Upper lobe of right lung (tissue), 1 donor: ENCODE results near the gene NEGR1. TPM values are rescaled to one million over a fixed set of nuclear protein-coding genes. Genes with fewer than 3 reads are reported as not detected.

Experiments used
- ATAC-seq: fragments of 200-7000 bp; cut with Tn5 transposase; one replicate; pipeline ENCODE4 v1.9.1; 2020; ENCODE audit warnings: mild to moderate bottlenecking, moderate library complexity
- DNase-seq: peaks from one replicate; pipeline ENCODE4 v3.0.0-alpha.2; 2020
- H3K27ac ChIP-seq: fragments of 200-600 bp; one replicate; pipeline ENCODE4 v1.8.0; 2022
- H3K27me3 ChIP-seq: fragments of 200-600 bp; one replicate; pipeline ENCODE4 v1.8.0; 2022; ENCODE audit warnings: mild to moderate bottlenecking
- H3K36me3 ChIP-seq: fragments of 200-600 bp; one replicate; pipeline ENCODE4 v1.8.0; 2022
- H3K4me1 ChIP-seq: fragments of 200-600 bp; one replicate; pipeline ENCODE4 v1.8.0; 2022
- H3K4me3 ChIP-seq: fragments of 200-600 bp; one replicate; pipeline ENCODE4 v1.8.0; 2022; ENCODE audit warnings: mild to moderate bottlenecking
- H3K9me3 ChIP-seq: fragments of 200-600 bp; one replicate; pipeline ENCODE4 v1.8.0; 2022
- CTCF ChIP-seq: fragments of 200-600 bp; IDR thresholded peaks from one replicate; pipeline ENCODE4 v1.8.0; 2022; ENCODE audit warnings: antibody characterized with exemption
- intact Hi-C: fragments of 100-400 bp; cut with DNase I; formaldehyde crosslinking; loops from one replicate; pipeline ENCODE4 v1.11.0; 2022
- total RNA-seq: library from RNA; stranded (reverse); fragmentation: NEBNext Ultra II Directional; extraction: Animal tissue kit (Norgen Biotek cat#: 25700); gene quantifications from one replicate; pipeline ENCODE4 v1.2.1, GENCODE V29; 2021
- donor health status: DM: no; HTN: yes; CAD: no; lungs with severe emphysema.

The NEGR1 gene
- total RNA-seq, 1 donor from 2014 or later: 21.4 TPM

- TF ChIP-seq CTCF: no peak
- H3K9me3 ChIP-seq: no peaks in the 10 kb centered on the region
- no peaks in the 10 kb centered on the region for H3K36me3 ChIP-seq
- DNase-seq (no peak), ATAC-seq (no peak)
- H3K4me1 ChIP-seq: no peaks in the 10 kb centered on the region
- H3K27me3 ChIP-seq: no peaks in the 10 kb centered on the region
- H3K27ac ChIP-seq: no peak overlapping the region
- intact Hi-C loops: no loop called here
- no peak overlapping the region for H3K4me3 ChIP-seq
These were observed 624.3 kb downstream of the NEGR1 start for GRCh38 chr1:71657891-71658679.

GRCh38 chr1:71656902-71657301 is 625.4 kb downstream of the NEGR1 start:
- ATAC-seq: no peak
- no peak for TF ChIP-seq CTCF
- no peaks in the 10 kb centered on the region for H3K27me3 ChIP-seq
- H3K27ac ChIP-seq: no peak overlapping the region
- DNase-seq: no peak
- H3K36me3 ChIP-seq: no peaks in the 10 kb centered on the region
- no peak overlapping the region for H3K4me3 ChIP-seq
- intact Hi-C loops: no loop called here
- H3K4me1 ChIP-seq: no peaks in the 10 kb centered on the region
- no peaks in the 10 kb centered on the region for H3K9me3 ChIP-seq

GRCh38 chr1:71655604-71656003 is 626.7 kb downstream of the NEGR1 start:
- ATAC-seq (no peak), DNase-seq (no peak)
- intact Hi-C loops: no loop called here
- Histone ChIP-seq H3K4me1 (no peaks in the 10 kb centered on the region), H3K36me3 (no peaks in the 10 kb centered on the region), H3K9me3 (no peaks in the 10 kb centered on the region), H3K27me3 (no peaks in the 10 kb centered on the region), H3K27ac (no peak overlapping the region), H3K4me3 (no peak overlapping the region)
- no peak for TF ChIP-seq CTCF

- no peak for TF ChIP-seq CTCF
- H3K9me3 ChIP-seq: no peaks in the 10 kb centered on the region
- H3K4me3 ChIP-seq: no peak overlapping the region
- H3K4me1 ChIP-seq: no peaks in the 10 kb centered on the region
- no peak overlapping the region for H3K27ac ChIP-seq
- DNase-seq: no peak
- H3K36me3 ChIP-seq: no peaks in the 10 kb centered on the region
- intact Hi-C loops: no loop called here
- H3K27me3 ChIP-seq: no peaks in the 10 kb centered on the region
- no peak for ATAC-seq
These were observed 628.4 kb downstream of the NEGR1 start for GRCh38 chr1:71653952-71654351.

- ATAC-seq (no peak), DNase-seq (no peak)
- H3K4me1 ChIP-seq: no peaks in the 10 kb centered on the region
- TF ChIP-seq CTCF: no peak
- no peak overlapping the region for H3K4me3 ChIP-seq
- H3K27me3 ChIP-seq: no peaks in the 10 kb centered on the region
- no peaks in the 10 kb centered on the region for H3K9me3 ChIP-seq
- H3K27ac ChIP-seq: no peak overlapping the region
- intact Hi-C loops: no loop called here
- H3K36me3 ChIP-seq: no peaks in the 10 kb centered on the region
These were observed 631.1 kb downstream of the NEGR1 start for GRCh38 chr1:71651214-71651613.
